Parathyroid adenoma (tissue), 2 donors: Measurements from ENCODE around the gene TBCD.
"Not testable (repeated sequence)": the region's sequence is repeated elsewhere in the genome, so short reads cannot be mapped to it uniquely, and the experiment has no call there.

Experiments
- H2AFZ ChIP-seq: fragments of 300-600 bp; sonication (generic); one replicate; pipeline ENCODE4 v1.7.0; 2017; ENCODE audit warnings: antibody characterized with exemption, mild to moderate bottlenecking
- H3K27ac ChIP-seq: fragments of 300-600 bp; sonication (generic); one replicate; pipeline ENCODE4 v1.7.0; 2017
- H3K27me3 ChIP-seq: fragments of 300-600 bp; sonication (generic); one replicate; pipeline ENCODE4 v1.7.0; 2017; ENCODE audit warnings: low read length; ENCODE audit not compliant: control insufficient read depth, insufficient read depth
- H3K36me3 ChIP-seq: fragments of 300-600 bp; sonication (generic); one replicate; pipeline ENCODE4 v1.7.0; 2017; ENCODE audit warnings: low read length; ENCODE audit not compliant: control insufficient read depth, insufficient read depth
- H3K4me1 ChIP-seq: fragments of 300-600 bp; sonication (generic); one replicate; pipeline ENCODE4 v1.7.0; 2017; ENCODE audit warnings: control low read depth
- H3K4me2 ChIP-seq: fragments of 300-600 bp; sonication (generic); one replicate; pipeline ENCODE4 v1.7.0; 2017; ENCODE audit warnings: low read length
- H3K4me3 ChIP-seq: fragments of 300-600 bp; sonication (generic); one replicate; pipeline ENCODE4 v1.7.0; 2017; ENCODE audit warnings: low read depth, low read length
- H3K79me2 ChIP-seq: fragments of 300-600 bp; sonication (generic); one replicate; pipeline ENCODE4 v1.7.0; 2017; ENCODE audit warnings: control low read depth
- H3K9ac ChIP-seq: fragments of 300-600 bp; sonication (generic); one replicate; pipeline ENCODE4 v1.7.0; 2017; ENCODE audit warnings: mild to moderate bottlenecking
- H3K9me3 ChIP-seq: fragments of 300-600 bp; sonication (generic); one replicate; pipeline ENCODE4 v1.7.0; 2017; ENCODE audit warnings: low read length; ENCODE audit not compliant: control insufficient read depth
- TF ChIP-seq, protein P1 (sequence below): fragments of 300-600 bp; sonication (generic); IDR thresholded peaks from one replicate; pipeline ENCODE4 v1.7.0; 2017; ENCODE audit warnings: antibody characterized with exemption, mild to moderate bottlenecking
- donor health status: primary hyperparathyroidism.

The TBCD gene

GRCh38 chr17:82967268-82968032 is 215.6 kb downstream of the TBCD start:
- Histone ChIP-seq H3K9me3 (no peaks in the 10 kb centered on the region), H2AFZ (no peak overlapping the region), H3K36me3 (no peaks in the 10 kb centered on the region), H3K27ac (no peak overlapping the region), H3K9ac (no peak overlapping the region), H3K27me3 (no peaks in the 10 kb centered on the region), H3K4me3 (no peak overlapping the region), H3K4me1 (no peaks in the 10 kb centered on the region), H3K4me2 (no peak overlapping the region), H3K79me2 (no peaks in the 10 kb centered on the region)
- TF ChIP-seq, protein P1, sequence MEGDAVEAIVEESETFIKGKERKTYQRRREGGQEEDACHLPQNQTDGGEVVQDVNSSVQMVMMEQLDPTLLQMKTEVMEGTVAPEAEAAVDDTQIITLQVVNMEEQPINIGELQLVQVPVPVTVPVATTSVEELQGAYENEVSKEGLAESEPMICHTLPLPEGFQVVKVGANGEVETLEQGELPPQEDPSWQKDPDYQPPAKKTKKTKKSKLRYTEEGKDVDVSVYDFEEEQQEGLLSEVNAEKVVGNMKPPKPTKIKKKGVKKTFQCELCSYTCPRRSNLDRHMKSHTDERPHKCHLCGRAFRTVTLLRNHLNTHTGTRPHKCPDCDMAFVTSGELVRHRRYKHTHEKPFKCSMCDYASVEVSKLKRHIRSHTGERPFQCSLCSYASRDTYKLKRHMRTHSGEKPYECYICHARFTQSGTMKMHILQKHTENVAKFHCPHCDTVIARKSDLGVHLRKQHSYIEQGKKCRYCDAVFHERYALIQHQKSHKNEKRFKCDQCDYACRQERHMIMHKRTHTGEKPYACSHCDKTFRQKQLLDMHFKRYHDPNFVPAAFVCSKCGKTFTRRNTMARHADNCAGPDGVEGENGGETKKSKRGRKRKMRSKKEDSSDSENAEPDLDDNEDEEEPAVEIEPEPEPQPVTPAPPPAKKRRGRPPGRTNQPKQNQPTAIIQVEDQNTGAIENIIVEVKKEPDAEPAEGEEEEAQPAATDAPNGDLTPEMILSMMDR = no peak

DNA sequence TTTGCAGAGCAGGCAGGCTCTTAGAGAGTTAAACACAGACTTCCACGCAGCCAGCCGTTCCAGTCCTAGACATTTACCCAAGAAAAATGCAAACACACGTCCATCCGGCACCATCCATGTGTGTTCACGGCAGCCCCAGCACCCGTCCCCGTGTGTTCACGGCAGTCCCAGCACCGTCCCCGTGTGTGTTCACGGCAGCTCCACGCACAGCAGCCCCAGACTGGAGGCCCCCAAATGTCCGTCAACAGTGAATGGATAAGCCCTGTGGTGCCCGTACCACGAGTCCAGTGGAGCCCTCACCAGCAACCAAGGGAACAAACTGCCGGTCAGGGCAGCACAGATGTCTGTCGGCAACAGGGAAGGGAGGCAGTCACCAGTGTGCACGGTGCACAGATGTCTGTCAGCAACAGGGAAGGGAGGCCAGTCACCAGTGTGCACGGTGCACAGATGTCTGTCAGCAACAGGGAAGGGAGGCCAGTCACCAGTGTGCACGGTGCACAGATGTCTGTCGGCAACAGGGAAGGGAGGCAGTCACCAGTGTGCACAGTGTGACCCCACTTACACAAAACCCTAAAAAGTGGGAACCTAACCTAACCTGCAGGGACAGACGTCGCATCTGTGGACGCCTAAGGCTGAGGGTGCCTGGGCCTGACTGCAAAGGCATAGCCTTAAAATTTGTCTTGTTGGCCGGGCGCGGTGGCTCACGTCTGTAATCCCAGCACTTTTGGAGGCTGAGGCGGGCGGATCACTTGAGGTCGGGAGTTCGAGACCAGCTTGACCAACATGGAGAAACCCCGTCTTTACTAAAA is 216.4 kb downstream of the TBCD start:
- not testable (repeated sequence) for H3K4me3 ChIP-seq, H3K79me2 ChIP-seq, H3K9me3 ChIP-seq, H3K4me1 ChIP-seq, H3K36me3 ChIP-seq, H2AFZ ChIP-seq, H3K4me2 ChIP-seq, H3K9ac ChIP-seq, H3K27me3 ChIP-seq, H3K27ac ChIP-seq

- Histone ChIP-seq H3K4me2 (no peak overlapping the region), H3K9me3 (no peaks in the 10 kb centered on the region), H3K79me2 (no peaks in the 10 kb centered on the region), H3K27me3 (no peaks in the 10 kb centered on the region), H3K4me1 (no peaks in the 10 kb centered on the region), H3K4me3 (no peak overlapping the region), H3K36me3 (no peaks in the 10 kb centered on the region), H2AFZ (no peak overlapping the region), H3K9ac (no peak overlapping the region), H3K27ac (no peak overlapping the region)
- TF ChIP-seq, protein P1 = no peak
Measured at GRCh38 chr17:82970067-82970466, 218.2 kb downstream of the TBCD start.

DNA sequence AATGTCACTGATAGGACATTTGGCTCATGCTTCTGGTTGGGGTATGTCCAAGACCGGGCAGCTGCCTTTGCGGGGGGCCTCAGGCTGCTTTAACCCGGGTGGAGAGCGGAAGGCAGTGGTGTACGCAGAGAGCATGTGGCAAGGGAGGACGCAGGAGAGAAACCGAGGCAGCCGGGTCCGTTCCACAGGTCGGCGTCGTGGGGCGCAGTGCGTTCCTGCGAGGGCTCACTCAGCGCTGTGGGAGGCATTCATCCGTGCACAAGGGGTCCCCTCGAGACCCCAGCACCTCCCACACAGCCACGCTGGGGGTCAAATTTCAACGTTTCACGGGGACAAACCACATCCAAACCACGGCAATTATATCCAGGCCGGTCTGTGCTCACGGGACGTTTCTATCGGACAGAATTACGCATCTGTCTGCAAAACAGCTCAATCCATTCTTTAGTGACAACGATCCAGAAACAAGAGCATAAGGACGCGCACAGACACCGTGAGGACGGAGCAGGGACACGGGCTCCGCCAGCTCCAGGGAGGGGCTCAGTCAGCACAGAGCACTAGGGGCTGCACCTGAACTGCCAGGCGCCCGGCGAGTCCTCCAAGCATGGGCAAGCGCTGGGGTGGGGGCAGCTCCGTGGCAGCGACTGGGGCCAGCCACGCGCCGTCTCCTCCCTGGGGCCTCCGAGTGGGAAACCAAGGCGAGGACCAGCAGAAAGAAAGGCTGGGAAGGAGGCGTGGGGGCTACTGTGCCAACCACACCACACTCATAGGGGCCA is 219.1 kb downstream of the TBCD start:
- no peaks in the 10 kb centered on the region for H3K9me3 ChIP-seq
- H3K9ac ChIP-seq = no peak overlapping the region
- H2AFZ ChIP-seq = no peak overlapping the region
- TF ChIP-seq, protein P1 = no peak
- no peaks in the 10 kb centered on the region for H3K36me3 ChIP-seq
- no peaks in the 10 kb centered on the region for H3K4me1 ChIP-seq
- no peak overlapping the region for H3K4me2 ChIP-seq
- no peak overlapping the region for H3K27ac ChIP-seq
- H3K27me3 ChIP-seq = no peaks in the 10 kb centered on the region
- H3K4me3 ChIP-seq = no peak overlapping the region
- no peaks in the 10 kb centered on the region for H3K79me2 ChIP-seq

DNA sequence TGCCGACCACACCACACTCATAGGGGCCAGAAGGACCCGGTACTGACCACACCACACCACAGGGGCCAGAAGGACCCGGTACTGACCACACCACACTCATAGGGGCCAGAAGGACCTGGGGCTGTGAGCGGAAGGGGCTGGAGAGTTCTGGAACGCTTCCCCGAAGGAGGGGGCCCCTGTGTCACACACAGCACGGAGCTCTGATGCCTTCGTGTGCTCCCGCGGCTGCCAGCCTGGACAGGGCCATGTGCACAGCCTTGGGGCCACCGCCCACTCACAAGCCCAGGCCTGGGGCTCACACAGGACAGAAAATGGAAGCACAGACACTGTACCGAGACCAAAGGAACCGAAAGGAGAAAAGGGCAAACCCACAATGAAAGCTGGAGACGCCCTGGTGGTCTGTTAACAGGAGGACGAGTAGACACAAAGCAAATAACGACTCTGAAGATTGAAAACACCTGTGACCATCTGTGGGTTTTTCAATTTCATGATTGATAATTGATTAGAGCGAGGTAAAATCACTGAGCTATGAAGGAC is 221.0 kb downstream of the TBCD start:
- Histone ChIP-seq H3K4me2 (no peak overlapping the region), H3K27ac (no peak overlapping the region), H3K4me3 (no peak overlapping the region), H3K4me1 (no peaks in the 10 kb centered on the region), H3K9ac (no peak overlapping the region), H3K79me2 (no peaks in the 10 kb centered on the region), H3K27me3 (no peaks in the 10 kb centered on the region), H2AFZ (no peak overlapping the region), H3K36me3 (no peaks in the 10 kb centered on the region), H3K9me3 (no peaks in the 10 kb centered on the region)
- TF ChIP-seq, protein P1 = no peak
